Muscle layer of colon (tissue), 2 donors: Measurements from ENCODE around the gene KIF1A.

Experiments
- H3K27ac ChIP-seq: one replicate; pipeline ENCODE4 v1.7.0; 2013; ENCODE audit warnings: low read depth, mild to moderate bottlenecking, low read length, moderate library complexity
- H3K27me3 ChIP-seq, 2 donors: one replicate each; pipeline ENCODE4 v1.7.0; 2013; ENCODE audit warnings: low read length in 2 of 2, mild to moderate bottlenecking in 2 of 2; ENCODE audit not compliant: insufficient read depth in 2 of 2, control insufficient read depth in 1 of 2
- H3K36me3 ChIP-seq: one replicate; pipeline ENCODE4 v1.7.0; 2013; ENCODE audit warnings: mild to moderate bottlenecking, low read length; ENCODE audit not compliant: insufficient read depth
- H3K4me1 ChIP-seq: one replicate; pipeline ENCODE4 v1.7.0; 2013; ENCODE audit warnings: mild to moderate bottlenecking, low read length; ENCODE audit not compliant: insufficient read depth
- H3K4me3 ChIP-seq, 2 donors: one replicate each; pipeline ENCODE4 v1.7.0; 2013; ENCODE audit warnings: low read length in 2 of 2, low read depth in 1 of 2, mild to moderate bottlenecking in 1 of 2, moderate library complexity in 1 of 2
- H3K9ac ChIP-seq: one replicate; pipeline ENCODE4 v1.7.0; 2013; ENCODE audit warnings: low read length
- H3K9me3 ChIP-seq: one replicate; pipeline ENCODE4 v1.7.0; 2013; ENCODE audit warnings: mild to moderate bottlenecking, low read length
- donor health status: abdominal sarcoma.
- donor health status: Adenocarcinoma of cecum.

The KIF1A gene

DNA sequence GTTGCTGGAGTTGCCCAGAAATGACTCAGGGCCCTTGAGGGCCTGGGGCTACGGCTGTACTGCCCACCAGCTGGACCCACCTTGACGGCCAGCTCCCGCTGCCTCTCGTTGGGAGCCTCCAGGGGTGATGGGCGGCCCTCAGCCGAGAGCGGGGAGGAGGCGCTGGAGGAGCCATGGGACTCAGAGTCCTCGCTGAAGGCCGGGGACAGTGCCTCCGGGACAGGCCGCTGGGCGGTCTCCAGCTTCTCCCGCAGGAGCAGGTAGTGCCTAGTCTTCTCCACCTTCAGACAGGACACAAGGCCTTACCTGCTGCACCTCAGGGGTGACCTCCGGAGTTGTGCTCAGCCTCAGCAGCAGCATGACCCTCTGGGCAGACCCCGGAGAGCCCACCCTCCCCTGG is 97.6 kb downstream of the KIF1A start:
- Histone ChIP-seq H3K9ac (no peak overlapping the region), H3K36me3 (no peaks in the 10 kb centered on the region), H3K9me3 (no peaks in the 10 kb centered on the region), H3K4me3 (no peak overlapping the region), H3K27me3 (no peaks in the 10 kb centered on the region), H3K4me1 (no peaks in the 10 kb centered on the region), H3K27ac (no peak overlapping the region)

GRCh38 chr2:240721596-240722180 is 98.3 kb downstream of the KIF1A start:
- no peak overlapping the region for H3K4me3 ChIP-seq
- no peak overlapping the region for H3K9ac ChIP-seq
- no peak overlapping the region for H3K27ac ChIP-seq
- no peaks in the 10 kb centered on the region for H3K4me1 ChIP-seq
- no peaks in the 10 kb centered on the region for H3K36me3 ChIP-seq
- no peaks in the 10 kb centered on the region for H3K9me3 ChIP-seq
- no peaks in the 10 kb centered on the region for H3K27me3 ChIP-seq

DNA sequence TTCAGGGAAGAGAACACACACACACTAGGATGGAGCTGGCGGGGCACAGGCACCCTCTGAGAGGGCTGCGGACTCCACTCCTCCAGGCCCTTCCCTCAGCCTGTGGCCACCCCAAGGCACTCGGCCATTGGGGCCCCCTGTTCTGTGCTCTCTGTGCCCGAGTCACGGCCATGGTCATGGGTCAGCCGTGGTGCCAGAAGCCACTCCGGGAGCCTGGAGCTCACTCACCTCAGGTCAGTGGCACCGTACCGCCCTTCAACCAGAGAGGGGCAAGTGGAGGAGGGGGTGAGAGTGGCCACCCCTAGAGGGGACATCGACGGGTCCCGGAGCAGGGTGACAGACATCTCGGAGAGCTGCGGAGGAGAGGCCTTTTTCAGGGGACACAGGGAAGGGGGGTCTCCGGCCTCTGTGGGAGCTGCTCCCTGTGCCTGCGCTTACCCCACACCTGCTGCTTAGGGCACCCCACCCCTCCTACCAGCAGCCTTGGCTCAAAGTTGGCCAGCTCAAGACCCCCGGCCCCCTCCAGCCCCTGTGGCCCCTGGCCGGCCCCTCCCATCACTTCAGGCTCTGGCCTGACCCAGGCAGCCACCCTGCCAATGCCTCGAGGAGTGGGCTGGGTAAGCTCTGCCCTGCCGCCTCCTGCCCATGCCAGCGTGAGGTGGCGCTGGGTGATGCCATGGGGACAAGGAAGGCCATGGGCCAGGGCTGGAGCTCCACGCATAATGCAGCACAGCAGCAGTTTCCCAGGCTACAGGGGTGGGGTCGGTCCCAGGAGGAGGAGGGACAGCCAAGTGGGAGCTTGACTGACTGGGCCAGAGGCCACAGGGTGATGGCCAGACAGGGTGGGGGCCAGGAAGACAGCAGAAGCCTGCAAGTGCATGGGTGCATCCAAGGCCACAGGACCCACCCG is 99.1 kb downstream of the KIF1A start:
- Histone ChIP-seq H3K4me3 (no peak overlapping the region), H3K4me1 (no peaks in the 10 kb centered on the region), H3K27me3 (no peaks in the 10 kb centered on the region), H3K36me3 (no peaks in the 10 kb centered on the region), H3K27ac (no peak overlapping the region), H3K9ac (no peak overlapping the region), H3K9me3 (no peaks in the 10 kb centered on the region)

- Histone ChIP-seq H3K27me3 (no peaks in the 10 kb centered on the region), H3K4me3 (no peak overlapping the region), H3K4me1 (no peaks in the 10 kb centered on the region), H3K27ac (no peak overlapping the region), H3K9ac (no peak overlapping the region), H3K36me3 (no peaks in the 10 kb centered on the region), H3K9me3 (no peaks in the 10 kb centered on the region)
Observed at GRCh38 chr2:240719676-240720545, 100.1 kb downstream of the KIF1A start.

GRCh38 chr2:240718896-240719490 is 101.0 kb downstream of the KIF1A start:
- H3K9me3 ChIP-seq, result no peaks in the 10 kb centered on the region
- H3K36me3 ChIP-seq, result no peaks in the 10 kb centered on the region
- H3K4me1 ChIP-seq, result no peaks in the 10 kb centered on the region
- H3K27me3 ChIP-seq, result no peaks in the 10 kb centered on the region
- H3K27ac ChIP-seq, result no peak overlapping the region
- H3K4me3 ChIP-seq, result no peak overlapping the region
- no peak overlapping the region for H3K9ac ChIP-seq

GRCh38 chr2:240717681-240718581 is 102.1 kb downstream of the KIF1A start:
- Histone ChIP-seq H3K9ac (no peak overlapping the region), H3K4me1 (no peaks in the 10 kb centered on the region), H3K27me3 (no peaks in the 10 kb centered on the region), H3K4me3 (no peak overlapping the region), H3K27ac (no peak overlapping the region), H3K36me3 (no peaks in the 10 kb centered on the region), H3K9me3 (no peaks in the 10 kb centered on the region)

GRCh38 chr2:240717181-240717641 is 102.8 kb downstream of the KIF1A start:
- Histone ChIP-seq H3K36me3 (no peaks in the 10 kb centered on the region), H3K27me3 (no peaks in the 10 kb centered on the region), H3K9ac (no peak overlapping the region), H3K27ac (no peak overlapping the region), H3K9me3 (no peaks in the 10 kb centered on the region), H3K4me3 (no peak overlapping the region), H3K4me1 (no peaks in the 10 kb centered on the region)

- no peak overlapping the region for H3K9ac ChIP-seq
- no peak overlapping the region for H3K4me3 ChIP-seq
- no peaks in the 10 kb centered on the region for H3K27me3 ChIP-seq
- H3K9me3 ChIP-seq, result no peaks in the 10 kb centered on the region
- H3K4me1 ChIP-seq, result no peaks in the 10 kb centered on the region
- no peaks in the 10 kb centered on the region for H3K36me3 ChIP-seq
- no peak overlapping the region for H3K27ac ChIP-seq
Observed at GRCh38 chr2:240716130-240716798, 103.8 kb downstream of the KIF1A start.

DNA sequence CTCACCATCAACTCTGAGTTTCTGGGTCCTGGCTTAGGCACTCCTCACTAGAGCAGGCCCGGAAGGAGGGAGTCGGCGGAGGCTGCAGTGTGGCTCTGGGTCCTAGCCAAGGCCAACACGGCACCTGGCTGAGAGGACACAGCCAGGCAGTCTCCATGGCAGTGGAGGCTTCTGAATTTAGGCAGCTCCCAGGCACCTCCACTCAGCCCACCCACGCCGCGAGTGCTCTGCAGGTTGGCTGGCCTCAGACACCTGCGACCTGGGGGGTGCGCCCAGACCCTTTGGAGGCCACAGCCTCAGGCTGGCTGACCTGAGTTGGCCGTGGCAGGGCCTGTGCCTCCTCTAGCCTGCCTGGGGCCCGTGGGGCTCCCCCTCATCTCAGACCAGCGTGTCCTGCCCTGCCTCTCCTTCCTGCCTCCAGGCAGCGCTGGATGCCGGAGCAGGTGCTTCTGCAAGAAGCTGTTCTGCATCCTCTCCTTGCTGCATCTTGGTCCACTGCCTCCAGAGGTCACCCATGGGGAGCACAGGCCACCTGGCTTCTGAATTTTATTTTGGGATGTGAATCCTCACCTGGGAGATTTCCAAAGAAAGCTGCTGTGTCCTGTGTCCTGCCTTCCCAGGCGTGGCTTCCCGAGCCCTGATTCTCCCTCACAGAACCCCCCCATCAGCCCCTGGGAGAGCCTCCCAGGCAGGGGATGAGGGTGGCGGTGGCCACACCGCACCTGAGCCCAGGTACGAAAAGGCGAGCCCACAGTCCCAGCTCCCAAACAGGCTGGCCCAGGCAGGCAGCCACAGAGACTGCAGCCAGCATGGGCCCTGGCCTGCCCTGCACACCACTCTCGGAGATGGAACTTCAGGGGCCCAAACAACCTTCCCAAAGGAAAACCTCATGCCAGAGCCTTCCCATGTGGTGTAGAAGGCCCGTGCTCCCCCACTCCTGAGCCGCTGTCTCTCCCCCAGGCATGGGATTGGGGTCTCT is 105.0 kb downstream of the KIF1A start:
- Histone ChIP-seq H3K9me3 (no peaks in the 10 kb centered on the region), H3K36me3 (no peaks in the 10 kb centered on the region), H3K9ac (no peak overlapping the region), H3K27me3 (no peaks in the 10 kb centered on the region), H3K4me3 (no peak overlapping the region), H3K27ac (no peak overlapping the region), H3K4me1 (no peaks in the 10 kb centered on the region)
